Smooth muscle cell (in vitro differentiated cells): ENCODE data around the gene RGL3. TPM values are rescaled to one million over a fixed set of nuclear protein-coding genes. Genes with fewer than 3 reads are reported as not detected.
A peak's percentile ranks its signal among the peaks of the same experiment; 100 is the strongest.

Experiments used
- DNase-seq: peaks from one replicate; lab custom pipeline; 2025; ENCODE audit not compliant: unreplicated experiment; lab: John Stamatoyannopoulos, UW
- H2AFZ ChIP-seq: fragments of 200-600 bp; sonication (generic); 2 replicates; pipeline ENCODE4 v1.6.0; 2016; ENCODE audit warnings: antibody characterized with exemption, low read depth, mild to moderate bottlenecking
- H3F3A ChIP-seq: fragments of 200-600 bp; sonication (generic); 2 replicates; pipeline ENCODE4 v1.6.0; 2017; ENCODE audit warnings: antibody characterized with exemption, low read depth
- H3K27ac ChIP-seq: fragments of 200-600 bp; sonication (generic); 2 replicates; pipeline ENCODE4 v1.5.1; 2016; ENCODE audit warnings: low read depth, mild to moderate bottlenecking
- H3K27me3 ChIP-seq: fragments of 200-600 bp; sonication (generic); 2 replicates; pipeline ENCODE4 v1.6.1; 2016; ENCODE audit warnings: low read depth, mild to moderate bottlenecking
- H3K36me3 ChIP-seq: fragments of 200-600 bp; sonication (generic); 2 replicates; pipeline ENCODE4 v1.5.1; 2016; ENCODE audit warnings: low read depth
- H3K4me1 ChIP-seq: fragments of 200-600 bp; sonication (generic); 2 replicates; pipeline ENCODE4 v1.5.1; 2016; ENCODE audit warnings: low read depth
- H3K4me2 ChIP-seq: fragments of 200-600 bp; sonication (generic); 2 replicates; pipeline ENCODE4 v1.6.0; 2016; ENCODE audit warnings: mild to moderate bottlenecking
- H3K4me3 ChIP-seq: fragments of 200-600 bp; sonication (generic); 2 replicates; pipeline ENCODE4 v1.5.1; 2016; ENCODE audit warnings: mild to moderate bottlenecking
- H3K79me2 ChIP-seq: fragments of 200-600 bp; sonication (generic); 2 replicates; pipeline ENCODE4 v1.6.0; 2016; ENCODE audit warnings: low read depth, mild to moderate bottlenecking
- H3K9ac ChIP-seq: fragments of 200-600 bp; sonication (generic); 2 replicates; pipeline ENCODE4 v1.6.0; 2016; ENCODE audit warnings: low read depth
- H3K9me3 ChIP-seq: fragments of 200-600 bp; sonication (generic); replicated peaks from 2 replicates; pipeline ENCODE4 v1.5.1; 2016; ENCODE audit warnings: low read depth
- H4K20me1 ChIP-seq: fragments of 200-600 bp; sonication (generic); 2 replicates; pipeline ENCODE4 v1.6.0; 2016; ENCODE audit warnings: low read depth
- CTCF ChIP-seq: fragments of 200-600 bp; sonication (generic); IDR thresholded peaks from 2 replicates; pipeline ENCODE4 v1.5.1; 2017; ENCODE audit warnings: borderline replicate concordance, mild to moderate bottlenecking, antibody characterized with exemption; ENCODE audit not compliant: insufficient read depth, poor library complexity, severe bottlenecking
- WGBS: methylation state at CpG from one replicate; pipeline ENCODE4 v1.1.7; 2016; ENCODE audit warnings: low lambda C conversion rate; 5-methylcytosine and 5-hydroxymethylcytosine counted together
- polyA plus RNA-seq: library from polyadenylated mRNA; unstranded; fragments of >200 nt; fragmentation: Nextera tagmentation; extraction: Ambion mirVana; gene quantifications from 2 replicates; pipeline ENCODE4 v1.2.1, GENCODE V29; 2016
- total RNA-seq: library from RNA; depleted of rRNA; stranded (reverse); fragments of >200 nt; gene quantifications from 2 replicates; pipeline ENCODE4 v1.2.3, GENCODE V29; 2014

The RGL3 gene
- total and polyA plus RNA-seq, 2 experiments from 2014 or later: 5.5 to 6.6 TPM

- H3K9ac ChIP-seq: no peak overlapping the region
- DNase-seq: no peak
- no peak overlapping the region for H3K27ac ChIP-seq
- H3K79me2 ChIP-seq: no peaks in the 10 kb centered on the region
- no peaks in the 10 kb centered on the region for H3K36me3 ChIP-seq
- no peak for TF ChIP-seq CTCF
- H3K27me3 ChIP-seq: no peaks in the 10 kb centered on the region
- WGBS: 98% methylated on average over 2 of the region's 2 CpGs
- H3F3A ChIP-seq: no peaks in the 10 kb centered on the region
- H3K4me2 ChIP-seq: no peak overlapping the region
- H3K4me1 ChIP-seq: no peaks in the 10 kb centered on the region
- H3K9me3 ChIP-seq: no peaks in the 10 kb centered on the region
- no peak overlapping the region for H3K4me3 ChIP-seq
- H2AFZ ChIP-seq: no peak overlapping the region
- no peaks in the 10 kb centered on the region for H4K20me1 ChIP-seq
Observed at GRCh38 chr19:11390359-11390758, 28.8 kb downstream of the RGL3 start.

DNA sequence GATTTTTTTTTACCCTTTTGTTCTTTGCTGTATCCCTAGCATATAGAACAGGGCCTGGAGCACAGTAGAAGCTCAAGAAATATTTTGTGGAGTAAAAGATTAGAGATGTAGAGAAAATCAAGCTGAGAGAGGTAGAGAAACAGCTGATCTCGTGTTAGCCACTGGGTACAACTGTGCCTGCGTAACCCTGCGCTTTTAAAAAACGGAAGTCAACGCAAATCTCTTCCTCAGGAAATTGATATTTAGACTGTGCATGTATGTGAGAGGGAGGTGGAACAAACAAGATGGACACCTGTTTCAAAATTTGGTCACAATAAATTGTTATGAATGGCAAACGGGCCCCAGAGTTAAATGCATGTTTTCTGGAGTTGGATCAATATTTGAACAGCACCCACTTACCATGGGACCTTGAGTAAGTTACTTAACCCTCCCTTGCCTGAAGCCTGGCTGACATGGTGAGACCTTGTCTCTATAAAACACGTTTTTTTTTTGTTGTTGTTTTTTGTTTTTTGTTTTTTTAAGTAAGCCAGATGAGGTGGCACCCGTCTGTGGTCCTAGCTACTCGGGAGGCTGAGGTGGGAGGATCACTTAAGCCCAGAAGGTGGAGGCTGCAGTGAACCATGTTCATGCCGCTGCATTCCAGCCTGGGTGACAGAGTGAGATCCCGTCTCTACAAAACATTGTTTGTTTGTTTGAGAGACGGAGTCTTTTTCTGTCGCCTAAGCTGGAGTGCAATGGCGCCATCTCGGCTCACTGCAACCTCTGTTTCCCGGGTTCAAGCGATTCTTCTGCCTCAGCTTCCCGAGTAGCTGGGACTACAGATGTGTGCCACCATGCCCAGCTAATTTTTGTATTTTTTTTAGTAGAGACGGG is 31.7 kb downstream of the RGL3 start:
- H3K27me3 ChIP-seq: no peaks in the 10 kb centered on the region
- no peak for TF ChIP-seq CTCF
- H3K79me2 ChIP-seq: no peaks in the 10 kb centered on the region
- no peak overlapping the region for H3K4me2 ChIP-seq
- H3K4me1 ChIP-seq: peaks cover 5% of the 10 kb centered on the region
- WGBS: 89% methylated on average over 19 of the region's 19 CpGs
- no peak overlapping the region for H2AFZ ChIP-seq
- no peaks in the 10 kb centered on the region for H3F3A ChIP-seq
- no peaks in the 10 kb centered on the region for H3K9me3 ChIP-seq
- H3K36me3 ChIP-seq: no peaks in the 10 kb centered on the region
- H3K4me3 ChIP-seq: no peak overlapping the region
- no peak overlapping the region for H3K9ac ChIP-seq
- no peak for DNase-seq
- H3K27ac ChIP-seq: no peak overlapping the region
- no peaks in the 10 kb centered on the region for H4K20me1 ChIP-seq

GRCh38 chr19:11384778-11385129 is 34.4 kb downstream of the RGL3 start:
- Histone ChIP-seq H3K79me2 (no peaks in the 10 kb centered on the region), H3K27ac (no peak overlapping the region), H4K20me1 (peaks cover 3% of the 10 kb centered on the region), H3K4me3 (no peak overlapping the region), H3K27me3 (no peaks in the 10 kb centered on the region), H2AFZ (no peak overlapping the region), H3K4me2 (no peak overlapping the region), H3K4me1 (peaks cover 9% of the 10 kb centered on the region), H3K9ac (no peak overlapping the region), H3K36me3 (no peaks in the 10 kb centered on the region), H3F3A (peaks cover 6% of the 10 kb centered on the region), H3K9me3 (no peaks in the 10 kb centered on the region)
- no peak for DNase-seq
- 80% methylated on average over 5 of the region's 5 CpGs for WGBS
- no peak for TF ChIP-seq CTCF

- peak overlapping the region; percentile 72 for H2AFZ ChIP-seq
- H3K36me3 ChIP-seq: no peaks in the 10 kb centered on the region
- H3K4me2 ChIP-seq: peak overlapping the region; percentile 95
- no peak overlapping the region for H3K27ac ChIP-seq
- peaks cover 6% of the 10 kb centered on the region for H3F3A ChIP-seq
- no peaks in the 10 kb centered on the region for H3K9me3 ChIP-seq
- WGBS: 0% methylated on average over 1 of the region's 9 CpGs
- peak overlapping the region; percentile 59 for H3K4me3 ChIP-seq
- peaks cover 9% of the 10 kb centered on the region for H3K4me1 ChIP-seq
- no peak for DNase-seq
- H3K9ac ChIP-seq: peak overlapping the region; percentile 29
- H3K27me3 ChIP-seq: no peaks in the 10 kb centered on the region
- H3K79me2 ChIP-seq: no peaks in the 10 kb centered on the region
- TF ChIP-seq CTCF: no peak
- H4K20me1 ChIP-seq: peaks cover 3% of the 10 kb centered on the region
Observed at GRCh38 chr19:11383706-11384048, 35.4 kb downstream of the RGL3 start.
